ENCODE measurements around the gene MCCC1. TPM values are rescaled to one million over a fixed set of nuclear protein-coding genes. Genes with fewer than 3 reads are reported as not detected.
A peak's percentile ranks its signal among the peaks of the same experiment; 100 is the strongest.

MCCC1 gene
- total and polyA plus RNA-seq, 2 experiments from 2014 or later = 20.4 to 21.5 TPM

DNA sequence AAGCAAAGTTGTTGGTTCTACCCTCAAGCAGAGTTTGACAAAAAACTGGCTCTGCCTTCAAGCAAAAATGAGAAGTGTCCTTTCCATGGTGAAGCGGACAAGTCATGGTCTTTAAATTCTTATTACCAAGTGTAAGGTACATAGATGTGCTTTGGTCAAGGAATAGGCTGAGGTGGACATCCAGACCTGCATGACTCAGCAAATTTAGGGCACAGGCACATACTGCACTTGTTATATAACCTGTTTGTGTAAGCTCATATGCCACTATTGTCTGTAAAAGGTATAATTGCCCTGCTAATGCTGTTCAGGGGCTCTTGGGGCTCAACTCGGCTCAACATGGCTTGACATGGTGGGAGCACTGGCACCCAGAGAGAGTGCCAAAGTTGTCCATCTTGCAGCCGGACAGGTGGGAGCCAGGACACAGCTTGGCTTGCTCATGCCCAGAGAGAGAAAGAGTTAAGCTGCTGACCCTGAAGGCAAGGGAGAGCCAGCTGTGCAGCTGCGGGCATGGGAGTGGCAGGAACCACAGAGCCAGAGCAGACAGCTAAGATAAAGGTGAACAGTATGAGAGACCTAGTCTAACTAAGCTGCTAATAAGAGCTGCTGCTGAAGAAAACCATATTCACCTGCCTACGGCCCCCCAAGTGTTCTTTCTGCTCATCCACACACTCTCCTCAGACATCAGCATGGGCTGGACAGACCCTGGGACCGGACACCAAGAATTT lies 17.7 kb downstream of the MCCC1 start:
- in situ Hi-C loops (cut with MboI) = no loop called here

DNA sequence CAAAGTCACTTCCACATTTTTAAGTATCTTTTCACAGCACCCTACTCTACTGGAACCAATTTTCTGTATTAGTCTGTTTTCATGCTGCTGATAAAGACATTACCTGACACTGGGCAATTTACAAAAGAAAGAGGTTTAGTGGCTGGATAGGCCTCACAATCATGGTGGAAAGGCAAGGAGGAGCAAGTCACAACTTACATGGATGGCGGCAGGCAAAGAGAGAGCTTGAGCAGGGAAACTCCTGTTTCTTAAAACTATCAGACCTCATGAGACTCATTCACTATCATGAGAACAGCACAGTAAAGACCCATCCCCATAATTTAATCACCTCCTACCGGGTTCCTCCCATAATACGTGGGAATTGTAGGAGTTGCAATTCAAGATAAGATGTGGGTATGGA lies 18.7 kb downstream of the MCCC1 start:
- Histone ChIP-seq H3K27ac (no peak overlapping the region), H3K36me3 (ENCODE audit: low read depth) (0 out of 2 replicates have a peak, but pooled peaks cover 7% of the 10 kb centered on the region), H3K9me3 (ENCODE audit: low read depth) (no peaks in the 10 kb centered on the region), H3K4me2 (ENCODE audit: unreplicated experiment) (no peak overlapping the region), H2AFZ (no peak overlapping the region), H3K4me3 (no peak overlapping the region), H3K4me1 (ENCODE audit: insufficient read depth) (no peaks in the 10 kb centered on the region), H3F3A (ENCODE audit: insufficient read depth) (no peaks in the 10 kb centered on the region), H4K20me1 (ENCODE audit: insufficient read depth) (no peaks in the 10 kb centered on the region), H3K27me3 (replicated peaks; ENCODE audit: insufficient read depth) (no peaks in the 10 kb centered on the region), H3K9me2 (ENCODE audit: insufficient read depth) (no peaks in the 10 kb centered on the region), H3K9ac (no peak overlapping the region), H3K79me2 (ENCODE audit: insufficient read depth) (no peaks in the 10 kb centered on the region)
- 95 to 97% methylated on average over 3 of the region's 3 CpGs for WGBS, 2 experiments (ENCODE audit: low coverage in 1 of 2, low lambda C conversion rate in 2 of 2, missing lambda C conversion rate in 2 of 2)
- TF ChIP-seq EZH2phosphoT487 (IDR thresholded peaks at IDR 0.05; ENCODE audit: insufficient read depth, low read depth) (no peak), EZH2 (IDR thresholded peaks at IDR 0.05; ENCODE audit: insufficient read depth, poor library complexity, severe bottlenecking) (no peak)
- DNase-seq = no peak
- in situ Hi-C loops (cut with MboI) = no loop called here

More for the DNA sequence above, 17.7 kb downstream of the MCCC1 start:
- Histone ChIP-seq H3K9me3 (ENCODE audit: low read depth) (no peaks in the 10 kb centered on the region), H3K4me2 (ENCODE audit: unreplicated experiment) (no peak overlapping the region), H3K27ac (no peak overlapping the region), H3K9ac (no peak overlapping the region), H3F3A (ENCODE audit: insufficient read depth) (no peaks in the 10 kb centered on the region), H4K20me1 (ENCODE audit: insufficient read depth) (no peaks in the 10 kb centered on the region), H3K4me3 (no peak overlapping the region), H3K79me2 (ENCODE audit: insufficient read depth) (no peaks in the 10 kb centered on the region), H3K4me1 (ENCODE audit: insufficient read depth) (no peaks in the 10 kb centered on the region), H3K9me2 (ENCODE audit: insufficient read depth) (no peaks in the 10 kb centered on the region), H2AFZ (no peak overlapping the region), H3K27me3 (replicated peaks; ENCODE audit: insufficient read depth) (no peaks in the 10 kb centered on the region), H3K36me3 (ENCODE audit: low read depth) (0 out of 2 replicates have a peak, but pooled peaks cover 17% of the 10 kb centered on the region)
- no peak for TF ChIP-seq EZH2phosphoT487 (IDR thresholded peaks at IDR 0.05; ENCODE audit: insufficient read depth, low read depth)
- TF ChIP-seq EZH2 (IDR thresholded peaks at IDR 0.05; ENCODE audit: insufficient read depth, poor library complexity, severe bottlenecking) = no peak
- DNase-seq = no peak
- 91 to 92% methylated on average over 6 of the region's 6 CpGs for WGBS, 2 experiments (ENCODE audit: low coverage in 1 of 2, low lambda C conversion rate in 2 of 2, missing lambda C conversion rate in 2 of 2)

DNA sequence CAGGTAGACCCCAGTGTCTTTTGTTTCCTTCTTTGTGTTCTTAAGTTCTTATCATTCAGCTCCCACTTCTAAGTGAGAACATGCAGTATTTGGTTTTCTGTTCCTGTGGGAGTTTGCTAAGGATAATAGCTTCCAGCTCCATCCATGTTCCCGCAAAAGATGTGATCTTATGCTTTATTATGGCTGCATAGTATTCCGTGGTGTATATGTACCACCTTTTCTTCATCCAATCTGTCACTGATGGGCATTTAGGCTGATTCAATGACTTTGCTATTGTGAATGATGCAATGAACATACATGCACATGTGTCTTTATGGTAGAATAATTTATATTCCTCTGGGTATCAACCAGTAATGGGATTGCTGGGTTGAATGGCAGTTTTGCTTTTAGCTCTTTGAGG lies 24.4 kb downstream of the MCCC1 start:
- H4K20me1 ChIP-seq (ENCODE audit: insufficient read depth) = no peaks in the 10 kb centered on the region
- WGBS, 2 experiments (ENCODE audit: low coverage in 1 of 2, low lambda C conversion rate in 2 of 2, missing lambda C conversion rate in 2 of 2) = 95 to 100% methylated on average over 2 of the region's 2 CpGs
- no peaks in the 10 kb centered on the region for H3K9me2 ChIP-seq (ENCODE audit: insufficient read depth)
- H3F3A ChIP-seq (ENCODE audit: insufficient read depth) = 0 out of 2 replicates have a peak, but pooled peaks cover 3% of the 10 kb centered on the region
- no peaks in the 10 kb centered on the region for H3K27me3 ChIP-seq (replicated peaks; ENCODE audit: insufficient read depth)
- H2AFZ ChIP-seq = no peak overlapping the region
- H3K27ac ChIP-seq = no peak overlapping the region
- H3K4me3 ChIP-seq = no peak overlapping the region
- no peaks in the 10 kb centered on the region for H3K79me2 ChIP-seq (ENCODE audit: insufficient read depth)
- H3K4me2 ChIP-seq (ENCODE audit: unreplicated experiment) = no peak overlapping the region
- no peak overlapping the region for H3K9ac ChIP-seq
- in situ Hi-C loops (cut with MboI) = no loop called here
- H3K36me3 ChIP-seq (ENCODE audit: low read depth) = peaks cover 7% of the 10 kb centered on the region
- no peak for TF ChIP-seq EZH2 (IDR thresholded peaks at IDR 0.05; ENCODE audit: insufficient read depth, poor library complexity, severe bottlenecking)
- no peak for TF ChIP-seq EZH2phosphoT487 (IDR thresholded peaks at IDR 0.05; ENCODE audit: insufficient read depth, low read depth)
- 0 out of 2 replicates have a peak, but pooled peaks cover 3% of the 10 kb centered on the region for H3K4me1 ChIP-seq (ENCODE audit: insufficient read depth)
- DNase-seq = no peak
- no peaks in the 10 kb centered on the region for H3K9me3 ChIP-seq (ENCODE audit: low read depth)

DNA sequence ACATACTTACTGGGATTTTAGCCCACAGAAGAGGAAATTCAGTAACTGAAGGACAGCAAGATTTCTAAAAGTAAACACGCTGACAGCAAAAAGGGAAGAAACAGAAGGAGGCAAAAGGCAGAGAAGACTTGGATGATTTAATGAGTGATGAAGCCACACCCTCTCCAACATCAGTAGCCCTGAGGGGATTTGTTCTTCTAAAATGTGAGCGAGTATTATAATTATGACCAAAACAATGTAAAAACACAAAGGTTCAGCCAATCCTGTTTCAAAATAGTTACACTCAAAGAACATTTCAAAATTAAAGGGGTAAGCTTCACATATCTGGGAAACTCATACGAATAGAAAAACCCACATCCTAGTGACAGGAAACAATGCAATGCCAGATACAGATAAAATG lies 25.0 kb downstream of the MCCC1 start:
- Histone ChIP-seq H3K36me3 (ENCODE audit: low read depth) (peaks cover 8% of the 10 kb centered on the region), H3K4me2 (ENCODE audit: unreplicated experiment) (no peak overlapping the region), H3K79me2 (ENCODE audit: insufficient read depth) (no peaks in the 10 kb centered on the region), H3K9ac (no peak overlapping the region), H3K9me3 (ENCODE audit: low read depth) (no peaks in the 10 kb centered on the region), H3F3A (ENCODE audit: insufficient read depth) (0 out of 2 replicates have a peak, but pooled peaks cover 3% of the 10 kb centered on the region), H3K9me2 (ENCODE audit: insufficient read depth) (no peaks in the 10 kb centered on the region), H3K27ac (no peak overlapping the region), H3K4me1 (ENCODE audit: insufficient read depth) (0 out of 2 replicates have a peak, but pooled peaks cover 3% of the 10 kb centered on the region), H2AFZ (no peak overlapping the region), H4K20me1 (ENCODE audit: insufficient read depth) (no peaks in the 10 kb centered on the region), H3K27me3 (replicated peaks; ENCODE audit: insufficient read depth) (no peaks in the 10 kb centered on the region), H3K4me3 (no peak overlapping the region)
- in situ Hi-C loops (cut with MboI) = no loop called here
- WGBS, 2 experiments (ENCODE audit: low coverage in 1 of 2, low lambda C conversion rate in 2 of 2, missing lambda C conversion rate in 2 of 2) = 94 to 99% methylated on average over 3 of the region's 3 CpGs
- TF ChIP-seq EZH2 (IDR thresholded peaks at IDR 0.05; ENCODE audit: insufficient read depth, poor library complexity, severe bottlenecking) = no peak
- TF ChIP-seq EZH2phosphoT487 (IDR thresholded peaks at IDR 0.05; ENCODE audit: insufficient read depth, low read depth) = no peak
- peak; percentile 16 for DNase-seq
